RWPE1 (cell line): ENCODE data around the gene ITGB8.
"Not testable (repeated sequence)": the region's sequence is repeated elsewhere in the genome, so short reads cannot be mapped to it uniquely, and the experiment has no call there.

Source experiments
- CTCF ChIA-PET: fragments of 350-600 bp; sonication (Branson Sonifier 250); formaldehyde crosslinking; extraction: SDS; loops from one replicate; lab custom pipeline; 2021; lab: Yijun Ruan, JAX
- POLR2A ChIA-PET: fragments of 400-600 bp; formaldehyde crosslinking; extraction: SDS; loops from one replicate; lab custom pipeline; 2020; ENCODE audit warnings: antibody characterized with exemption; ENCODE audit not compliant: low non-redundant PET; lab: Yijun Ruan, JAX
- DNase-seq: peaks from one replicate; pipeline ENCODE4 v3.0.0; 2012; ENCODE audit warnings: low spot score
- H3K27ac ChIP-seq: fragments of 450-650 bp; 2 replicates; pipeline ENCODE4 v1.5.1; 2017
- TF ChIP-seq, protein P1 (sequence below): fragments of 450-650 bp; conservative IDR thresholded peaks from 2 replicates; pipeline ENCODE4 v1.5.1; 2017; ENCODE audit warnings: low read depth, mild to moderate bottlenecking

The ITGB8 gene

DNA sequence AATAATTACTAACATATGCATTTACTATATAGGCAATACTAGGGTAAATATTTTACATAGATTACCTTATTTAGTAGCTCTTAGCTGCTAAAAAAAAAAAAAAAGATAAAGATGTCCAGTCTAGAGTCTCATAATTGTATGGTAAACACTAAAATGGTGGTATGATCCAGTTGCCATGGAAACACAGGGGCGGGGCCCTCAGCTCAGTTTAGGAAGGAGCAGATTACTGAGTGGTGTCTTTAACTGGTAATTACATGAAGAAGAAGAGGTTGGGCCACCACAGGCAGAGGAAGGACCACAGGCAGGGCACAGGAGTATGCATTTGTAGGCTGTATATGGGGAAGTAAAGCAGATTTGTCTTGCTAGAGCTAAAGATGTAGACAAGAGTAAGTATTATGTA, 43.7 kb downstream of the ITGB8 start:
- TF ChIP-seq, protein P1, sequence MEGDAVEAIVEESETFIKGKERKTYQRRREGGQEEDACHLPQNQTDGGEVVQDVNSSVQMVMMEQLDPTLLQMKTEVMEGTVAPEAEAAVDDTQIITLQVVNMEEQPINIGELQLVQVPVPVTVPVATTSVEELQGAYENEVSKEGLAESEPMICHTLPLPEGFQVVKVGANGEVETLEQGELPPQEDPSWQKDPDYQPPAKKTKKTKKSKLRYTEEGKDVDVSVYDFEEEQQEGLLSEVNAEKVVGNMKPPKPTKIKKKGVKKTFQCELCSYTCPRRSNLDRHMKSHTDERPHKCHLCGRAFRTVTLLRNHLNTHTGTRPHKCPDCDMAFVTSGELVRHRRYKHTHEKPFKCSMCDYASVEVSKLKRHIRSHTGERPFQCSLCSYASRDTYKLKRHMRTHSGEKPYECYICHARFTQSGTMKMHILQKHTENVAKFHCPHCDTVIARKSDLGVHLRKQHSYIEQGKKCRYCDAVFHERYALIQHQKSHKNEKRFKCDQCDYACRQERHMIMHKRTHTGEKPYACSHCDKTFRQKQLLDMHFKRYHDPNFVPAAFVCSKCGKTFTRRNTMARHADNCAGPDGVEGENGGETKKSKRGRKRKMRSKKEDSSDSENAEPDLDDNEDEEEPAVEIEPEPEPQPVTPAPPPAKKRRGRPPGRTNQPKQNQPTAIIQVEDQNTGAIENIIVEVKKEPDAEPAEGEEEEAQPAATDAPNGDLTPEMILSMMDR = no peak
- ChIA-PET CTCF (no interaction called here), POLR2A (interaction anchor here (0.7 kb wide), 1 partner anchor 1549 kb away, joined by 5 read pairs; no protein-coding TSS in a partner anchor)
- H3K27ac ChIP-seq = no peak overlapping the region
- DNase-seq = no peak

DNA sequence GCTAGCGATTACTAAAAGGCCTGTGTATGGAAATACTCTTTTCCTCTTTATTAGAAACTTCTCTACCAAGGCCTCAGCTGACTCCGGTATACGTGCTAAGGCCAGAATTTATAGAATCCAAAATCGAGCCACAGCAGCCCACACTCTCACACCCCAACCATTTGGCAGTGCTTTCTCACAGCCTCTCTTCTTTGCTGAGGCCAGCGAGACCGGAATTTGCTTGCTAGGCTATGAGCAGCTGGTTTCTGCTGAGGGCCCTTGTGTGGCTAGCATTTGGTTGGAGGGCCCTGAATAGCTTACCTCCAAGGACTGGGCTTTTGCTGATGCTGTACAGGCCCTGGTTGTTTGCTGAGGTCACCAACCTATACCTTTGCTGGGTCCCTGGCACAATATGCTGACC, 46.1 kb downstream of the ITGB8 start:
- TF ChIP-seq, protein P1 = no peak
- CTCF ChIA-PET = no interaction called here
- no peak overlapping the region for H3K27ac ChIP-seq
- POLR2A ChIA-PET = no interaction called here
- no peak for DNase-seq

DNA sequence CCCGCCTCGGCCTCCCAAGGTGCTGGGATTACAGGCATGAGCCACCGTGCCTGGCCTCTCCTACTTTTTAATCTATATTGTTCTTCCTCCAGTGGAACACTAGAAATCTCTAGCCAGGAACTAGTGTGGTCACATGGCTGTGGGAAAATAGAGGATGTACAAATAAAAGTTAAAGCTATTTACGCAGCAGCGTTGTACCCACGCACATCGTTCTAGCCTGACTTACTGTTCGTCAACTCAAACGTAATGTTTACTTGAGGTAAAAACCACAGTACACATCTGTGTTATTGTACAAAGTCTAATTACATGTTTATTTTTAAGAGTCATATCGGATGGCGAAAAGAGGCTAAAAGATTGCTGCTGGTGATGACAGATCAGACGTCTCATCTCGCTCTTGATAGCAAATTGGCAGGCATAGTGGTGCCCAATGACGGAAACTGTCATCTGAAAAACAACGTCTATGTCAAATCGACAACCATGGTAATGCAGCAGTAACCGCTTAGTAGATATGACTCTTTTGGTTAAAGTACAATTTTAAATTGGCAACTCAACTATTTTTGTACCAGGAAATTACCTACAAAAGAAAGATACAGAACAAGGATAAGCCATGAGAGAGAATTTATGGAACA, 50.8 kb downstream of the ITGB8 start:
- ChIA-PET POLR2A (no interaction called here), CTCF (no interaction called here)
- H3K27ac ChIP-seq = no peak overlapping the region
- TF ChIP-seq, protein P1 = no peak
- DNase-seq = no peak

- no peak overlapping the region for H3K27ac ChIP-seq
- DNase-seq = no peak
- ChIA-PET POLR2A (no interaction called here), CTCF (no interaction called here)
- TF ChIP-seq, protein P1 = no peak
These were observed 52.7 kb downstream of the ITGB8 start for GRCh38 chr7:20383351-20383750.

- ChIA-PET CTCF (no interaction called here), POLR2A (no interaction called here)
- TF ChIP-seq, protein P1 = no peak
- peak; percentile 67 for DNase-seq
- no peak overlapping the region for H3K27ac ChIP-seq
These were observed 54.4 kb downstream of the ITGB8 start for GRCh38 chr7:20385126-20385525.

DNA sequence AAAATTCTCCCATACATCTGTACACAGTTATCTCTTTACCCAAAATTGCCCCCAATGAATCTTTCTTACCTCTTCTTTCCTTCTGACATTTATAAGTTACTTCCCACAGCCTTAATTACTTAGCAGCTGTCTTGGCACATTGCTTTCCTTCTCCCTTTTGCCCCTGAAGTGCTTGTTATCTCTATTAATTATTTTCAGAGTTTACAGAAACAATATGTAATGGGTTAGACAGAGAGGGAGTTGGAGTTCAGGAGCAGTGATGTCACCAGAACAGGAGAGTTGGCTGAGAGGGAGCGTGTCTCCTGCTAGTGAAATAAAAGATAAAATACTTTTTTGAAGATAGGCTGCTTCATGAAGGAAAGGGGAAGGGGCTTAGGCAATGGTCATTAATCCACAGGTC, 57.4 kb downstream of the ITGB8 start:
- TF ChIP-seq, protein P1 = no peak
- no peak overlapping the region for H3K27ac ChIP-seq
- ChIA-PET POLR2A (no interaction called here), CTCF (no interaction called here)
- DNase-seq = no peak

DNA sequence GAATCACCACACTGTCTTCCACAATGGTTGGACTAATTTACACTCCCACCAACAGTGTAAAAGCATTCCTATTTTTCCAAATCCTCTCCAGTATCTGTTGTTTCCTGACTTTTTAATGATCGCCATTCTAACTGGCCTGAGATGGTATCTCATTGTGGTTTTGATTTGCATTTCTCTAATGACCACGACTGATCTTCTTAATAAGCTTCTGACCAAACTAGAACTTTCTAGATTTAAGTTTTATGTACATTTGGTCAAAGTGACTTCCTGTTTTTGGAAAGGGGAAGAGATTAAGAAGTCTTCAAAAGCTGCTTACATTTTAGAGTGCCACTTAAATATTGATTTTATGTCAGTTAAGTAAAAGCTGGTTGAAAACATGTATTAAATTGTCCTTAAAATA, 58.5 kb downstream of the ITGB8 start:
- CTCF ChIA-PET = interaction anchor here (0.8 kb wide), 1 partner anchor 1866 kb away, joined by 3 read pairs; no protein-coding TSS in a partner anchor

More for the DNA sequence above, 58.5 kb downstream of the ITGB8 start:
- POLR2A ChIA-PET = interaction anchor here (0.5 kb wide), 1 partner anchor 59 kb away, joined by 3 read pairs; the partner anchor contains the start of gene ITGB8
- not testable (repeated sequence) for DNase-seq, H3K27ac ChIP-seq
